Bronchial epithelial cell (primary cell): ENCODE measurements around the gene HNF4A. TPM values are rescaled to one million over a fixed set of nuclear protein-coding genes. Genes with fewer than 3 reads are reported as not detected.

Experiments
- DNase-seq: peaks from one replicate; pipeline ENCODE4 v3.0.0-alpha.2; 2010; ENCODE audit warnings: low read depth
- FAIRE-seq: peaks from 2 replicates; lab custom pipeline; 2011; peaks lifted over from hg19 to GRCh38; lab: Jason Lieb, UNC
- H3K27me3 ChIP-seq: 2 replicates; pipeline ENCODE4 v1.5.1; 2011; ENCODE audit warnings: low read length; ENCODE audit not compliant: control insufficient read depth, insufficient read depth
- H3K36me3 ChIP-seq: 2 replicates; pipeline ENCODE4 v1.5.1; 2011; ENCODE audit warnings: low read length; ENCODE audit not compliant: control insufficient read depth, insufficient read depth
- H3K4me3 ChIP-seq: 2 replicates; pipeline ENCODE4 v1.5.1; 2011; ENCODE audit warnings: mild to moderate bottlenecking, low read depth, low read length, control low read depth
- CTCF ChIP-seq: IDR thresholded peaks from 2 replicates; pipeline ENCODE4 v1.5.1; 2011; ENCODE audit warnings: mild to moderate bottlenecking, moderate library complexity, low read length, control low read depth, inconsistent platforms; ENCODE audit not compliant: insufficient read depth, severe bottlenecking
- total RNA-seq: library from RNA; depleted of rRNA; stranded (reverse); fragments of >200 nt; gene quantifications from 2 replicates; pipeline ENCODE4 v1.2.1, GENCODE V29; 2014

Gene HNF4A
- total RNA-seq, 1 donor from 2014 or later = not detected

GRCh38 chr20:44430270-44431065 lies 75.0 kb downstream of the HNF4A start:
- TF ChIP-seq CTCF = no peak
- FAIRE-seq (no peak), DNase-seq (no peak)
- no peaks in the 10 kb centered on the region for H3K36me3 ChIP-seq
- H3K4me3 ChIP-seq = no peak overlapping the region
- peaks cover 10% of the 10 kb centered on the region for H3K27me3 ChIP-seq

DNA sequence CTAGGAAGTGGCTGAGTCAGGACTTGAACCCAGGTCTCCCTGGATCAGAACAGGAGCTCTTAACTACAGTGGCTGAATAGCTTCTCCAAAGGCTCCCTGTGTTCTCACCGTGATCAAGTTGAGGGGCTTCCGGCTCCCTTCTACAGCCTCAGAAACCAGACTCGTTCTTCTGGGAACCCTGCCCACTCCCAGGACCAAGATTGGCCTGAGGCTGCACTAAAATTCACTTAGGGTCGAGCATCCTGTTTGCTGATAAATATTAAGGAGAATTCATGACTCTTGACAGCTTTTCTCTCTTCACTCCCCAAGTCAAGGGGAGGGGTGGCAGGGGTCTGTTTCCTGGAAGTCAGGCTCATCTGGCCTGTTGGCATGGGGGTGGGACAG lies 75.6 kb downstream of the HNF4A start:
- FAIRE-seq (no peak), DNase-seq (no peak)
- TF ChIP-seq CTCF = no peak
- Histone ChIP-seq H3K27me3 (peaks cover 10% of the 10 kb centered on the region), H3K36me3 (no peaks in the 10 kb centered on the region), H3K4me3 (no peak overlapping the region)

- FAIRE-seq (no peak), DNase-seq (no peak)
- no peak for TF ChIP-seq CTCF
- peaks cover 10% of the 10 kb centered on the region for H3K27me3 ChIP-seq
- H3K36me3 ChIP-seq = no peaks in the 10 kb centered on the region
- no peak overlapping the region for H3K4me3 ChIP-seq
Observed at GRCh38 chr20:44431502-44432234, 76.2 kb downstream of the HNF4A start.

GRCh38 chr20:44432618-44433577 lies 77.4 kb downstream of the HNF4A start:
- no peak overlapping the region for H3K4me3 ChIP-seq
- FAIRE-seq (no peak), DNase-seq (no peak)
- H3K27me3 ChIP-seq = peaks cover 10% of the 10 kb centered on the region
- H3K36me3 ChIP-seq = no peaks in the 10 kb centered on the region
- TF ChIP-seq CTCF = no peak

DNA sequence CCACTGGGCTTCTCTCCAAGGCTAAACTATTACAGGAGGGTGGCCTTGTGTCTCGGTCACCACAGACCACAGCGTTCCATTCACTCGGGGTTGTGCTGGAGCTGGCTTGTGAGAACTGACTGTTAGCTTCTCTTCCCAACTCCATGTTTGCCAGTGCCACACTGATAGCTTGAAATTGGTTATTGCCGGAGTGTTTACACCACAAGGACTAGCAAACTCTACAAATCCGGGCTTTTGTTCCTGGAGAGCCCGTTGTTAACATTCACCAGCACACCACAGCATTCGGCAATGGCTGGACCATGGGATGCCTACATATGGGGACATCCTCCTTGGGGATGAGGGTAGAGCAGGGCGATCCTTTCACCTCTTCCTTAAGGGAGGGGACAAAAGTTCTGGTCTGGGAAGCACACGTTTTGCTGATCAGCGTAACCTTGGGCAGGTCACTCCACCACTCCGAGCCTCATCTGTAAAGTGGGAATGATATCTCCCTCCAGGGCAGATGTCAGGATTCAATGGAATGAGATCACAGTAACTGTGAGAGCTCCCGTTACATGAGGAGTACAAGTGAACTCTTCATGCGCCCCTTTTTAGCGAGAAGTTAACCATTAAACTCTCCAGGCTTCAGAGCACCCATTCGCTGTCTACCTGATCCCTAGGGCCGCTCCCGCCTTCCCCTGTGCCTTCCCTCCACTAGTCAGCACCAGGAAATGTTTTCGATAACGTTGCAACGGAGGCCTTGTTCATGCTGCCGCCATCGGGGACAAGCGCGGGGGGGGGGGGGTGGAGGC lies 78.4 kb downstream of the HNF4A start:
- no peak for FAIRE-seq
- Histone ChIP-seq H3K4me3 (no peak overlapping the region), H3K27me3 (peaks cover 10% of the 10 kb centered on the region), H3K36me3 (no peaks in the 10 kb centered on the region)
- no peak for DNase-seq
- TF ChIP-seq CTCF = no peak
